H1 (cell line): ENCODE results near the gene UNC13C. TPM values are rescaled to one million over a fixed set of nuclear protein-coding genes. Genes with fewer than 3 reads are reported as not detected.

ENCODE experiments used
- CTCF ChIA-PET: fragments of 300-600 bp; sonication (Branson Sonifier 250); formaldehyde crosslinking; loops from one replicate; lab custom pipeline; 2021; ENCODE audit not compliant: partially characterized antibody; lab: Charles Lee
- POLR2A ChIA-PET: fragments of 300-600 bp; sonication (Branson Sonifier 250); formaldehyde crosslinking; loops from one replicate; lab custom pipeline; 2021; ENCODE audit warnings: inconsistent platforms; ENCODE audit not compliant: partially characterized antibody; lab: Charles Lee
- DNase-seq, 2 experiments: peaks; one replicate each; pipeline versions ENCODE4 v3.0.0 to v3.0.0-alpha.2; 2010 to 2022; ENCODE audit warnings: low spot score in 2 of 2, low read depth in 1 of 2, mixed read lengths in 1 of 2
- FAIRE-seq: peaks from 2 replicates; lab custom pipeline; 2011; peaks lifted over from hg19 to GRCh38; lab: Jason Lieb, UNC
- H2AFZ ChIP-seq: 2 replicates; pipeline ENCODE4 v1.8.1; 2012; ENCODE audit warnings: low read length, inconsistent platforms
- H2AK5ac ChIP-seq: 2 replicates; pipeline ENCODE4 v1.6.1; 2013; ENCODE audit warnings: low read depth, low read length
- H2BK120ac ChIP-seq: replicated peaks from 2 replicates; pipeline ENCODE3; 2013; ENCODE audit warnings: low read depth, low read length, inconsistent platforms
- H2BK12ac ChIP-seq: 2 replicates; pipeline ENCODE4 v1.6.1; 2013; ENCODE audit warnings: low read depth, low read length
- H2BK15ac ChIP-seq: 2 replicates; pipeline ENCODE4 v1.6.1; 2013; ENCODE audit warnings: low read length
- H2BK20ac ChIP-seq: 2 replicates; pipeline ENCODE4 v1.6.1; 2013; ENCODE audit warnings: low read length
- H2BK5ac ChIP-seq: 2 replicates; pipeline ENCODE4 v1.6.1; 2013; ENCODE audit warnings: low read depth, low read length
- H3K14ac ChIP-seq: 2 replicates; pipeline ENCODE4 v1.6.1; 2013; ENCODE audit warnings: inconsistent platforms; ENCODE audit not compliant: insufficient read length
- H3K18ac ChIP-seq: 2 replicates; pipeline ENCODE4 v1.6.1; 2013; ENCODE audit warnings: low read length; ENCODE audit errors: extremely low read depth
- H3K23ac ChIP-seq: 2 replicates; pipeline ENCODE4 v1.6.1; 2013; ENCODE audit warnings: inconsistent platforms; ENCODE audit not compliant: insufficient read length
- H3K23me2 ChIP-seq: 2 replicates; pipeline ENCODE4 v1.6.1; 2013; ENCODE audit warnings: low read depth, low read length
- H3K27ac ChIP-seq: 2 replicates; pipeline ENCODE4 v1.6.1; 2011; ENCODE audit warnings: low read depth, low read length, inconsistent platforms
- H3K27me3 ChIP-seq, 4 experiments: replicated peaks in 1 of 4; 1 replicate in 1 of 4; 2 replicates in 3 of 4; pipeline versions ENCODE4 v1.6.1 to v1.8.1; 2011 to 2013; ENCODE audit warnings: low read length in 3 of 4, mild to moderate bottlenecking in 3 of 4, inconsistent platforms in 2 of 4, mixed read lengths in 2 of 4, moderate library complexity in 1 of 4; ENCODE audit not compliant: control insufficient read depth in 3 of 4, insufficient read depth in 3 of 4; ENCODE audit errors: extremely low read depth in 1 of 4
- H3K36me3 ChIP-seq, 4 experiments: 2 replicates each; pipeline versions ENCODE4 v1.6.1 to v1.8.1; 2011 to 2013; ENCODE audit warnings: mild to moderate bottlenecking in 4 of 4, low read length in 3 of 4, moderate library complexity in 2 of 4, control low read depth in 1 of 4, inconsistent platforms in 1 of 4; ENCODE audit not compliant: insufficient read depth in 4 of 4, control insufficient read depth in 2 of 4
- H3K4ac ChIP-seq: replicated peaks from 2 replicates; pipeline ENCODE3; 2013; ENCODE audit warnings: low read length, low read depth, mixed read lengths, inconsistent platforms; ENCODE audit not compliant: insufficient read length
- H3K4me1 ChIP-seq, 4 experiments: replicated peaks in 1 of 4; 1 replicate in 1 of 4; 2 replicates in 3 of 4; pipeline versions ENCODE4 v1.6.1 to v1.8.1; 2011 to 2013; ENCODE audit warnings: low read length in 3 of 4, inconsistent platforms in 2 of 4, mixed read lengths in 1 of 4; ENCODE audit not compliant: insufficient read depth in 4 of 4, control insufficient read depth in 3 of 4
- H3K4me2 ChIP-seq, 2 experiments: 2 replicates each; pipeline versions ENCODE4 v1.6.1 to v1.8.1; 2011 to 2013; ENCODE audit warnings: low read depth in 2 of 2, low read length in 2 of 2, control low read depth in 1 of 2, inconsistent platforms in 1 of 2, mild to moderate bottlenecking in 1 of 2; ENCODE audit not compliant: insufficient read depth in 1 of 2
- H3K4me3 ChIP-seq, 4 experiments: fragments of 200-600, 300-600 bp in 1 of 4; sonication (generic), shearing (Covaris generic), sonication (Bioruptor Twin) in 1 of 4; 2 replicates each; pipeline versions ENCODE4 v1.5.1 to v1.8.1; 2011 to 2016; ENCODE audit warnings: low read length in 4 of 4, low read depth in 3 of 4, control low read depth in 2 of 4, inconsistent platforms in 2 of 4, mild to moderate bottlenecking in 2 of 4, mixed read lengths in 1 of 4, moderate library complexity in 1 of 4; ENCODE audit not compliant: insufficient read depth in 2 of 4; ENCODE audit errors: extremely low read depth in 1 of 4
- H3K56ac ChIP-seq: replicated peaks from 2 replicates; pipeline ENCODE3; 2013; ENCODE audit warnings: low read depth, mild to moderate bottlenecking, mixed read lengths, low read length, inconsistent platforms; ENCODE audit not compliant: insufficient read length
- H3K79me1 ChIP-seq: 2 replicates; pipeline ENCODE4 v1.6.1; 2013; ENCODE audit warnings: low read depth, low read length, control low read depth
- H3K79me2 ChIP-seq, 2 experiments: 2 replicates each; pipeline versions ENCODE4 v1.6.1 to v1.8.1; 2012 to 2013; ENCODE audit warnings: low read length in 2 of 2, mild to moderate bottlenecking in 2 of 2, inconsistent platforms in 1 of 2; ENCODE audit not compliant: insufficient read depth in 2 of 2, control insufficient read depth in 1 of 2
- H3K9ac ChIP-seq, 4 experiments: replicated peaks in 1 of 4; 1 replicate in 1 of 4; 2 replicates in 3 of 4; pipeline versions ENCODE4 v1.6.1 to v1.8.1; 2011 to 2013; ENCODE audit warnings: low read depth in 3 of 4, low read length in 3 of 4, control low read depth in 2 of 4, mild to moderate bottlenecking in 2 of 4, moderate library complexity in 2 of 4, inconsistent platforms in 1 of 4; ENCODE audit errors: extremely low read depth in 1 of 4
- H3K9me3 ChIP-seq, 2 experiments: 2 replicates each; pipeline versions ENCODE4 v1.6.1 to v1.8.1; 2012 to 2013; ENCODE audit warnings: mild to moderate bottlenecking in 2 of 2, moderate library complexity in 2 of 2, control low read depth in 1 of 2, inconsistent platforms in 1 of 2, low read depth in 1 of 2, low read length in 1 of 2, mixed read lengths in 1 of 2; ENCODE audit not compliant: insufficient read depth in 2 of 2
- H4K20me1 ChIP-seq, 2 experiments: replicated peaks in 1 of 2; 2 replicates each; pipeline versions ENCODE3 to v1.8.1; 2011 to 2013; ENCODE audit warnings: inconsistent platforms in 2 of 2, low read length in 2 of 2, mild to moderate bottlenecking in 1 of 2; ENCODE audit not compliant: insufficient read depth in 2 of 2, control insufficient read depth in 1 of 2
- H4K5ac ChIP-seq: 2 replicates; pipeline ENCODE4 v1.6.1; 2013; ENCODE audit warnings: low read length, low read depth, mixed read lengths, inconsistent platforms; ENCODE audit not compliant: insufficient read length
- H4K8ac ChIP-seq: 2 replicates; pipeline ENCODE4 v1.8.0; 2013; ENCODE audit warnings: mild to moderate bottlenecking, moderate library complexity, low read length, inconsistent platforms; ENCODE audit not compliant: insufficient read depth; ENCODE audit errors: extremely low read depth
- H4K91ac ChIP-seq: replicated peaks from 2 replicates; pipeline ENCODE3; 2013; ENCODE audit warnings: low read length, mixed read lengths, inconsistent platforms; ENCODE audit not compliant: insufficient read length
- ASH2L ChIP-seq: fragments of 200-600, 300-600 bp; sonication (generic); IDR thresholded peaks from one replicate; pipeline ENCODE4 v1.7.1; 2017; ENCODE audit warnings: low read length
- ATF3 ChIP-seq: IDR thresholded peaks from 2 replicates; pipeline ENCODE4 v1.6.1; 2011; ENCODE audit warnings: low read depth, mild to moderate bottlenecking, low read length; ENCODE audit not compliant: insufficient read depth
- BRCA1 ChIP-seq: IDR thresholded peaks from 2 replicates; pipeline ENCODE4 v1.6.1; 2012; ENCODE audit warnings: low read depth, low read length, improper control_type of control experiment
- CTBP2 ChIP-seq: IDR thresholded peaks from 2 replicates; pipeline ENCODE4 v1.7.0; 2011; ENCODE audit warnings: borderline replicate concordance, mild to moderate bottlenecking, moderate library complexity, mixed read lengths, low read length; ENCODE audit not compliant: insufficient read depth, insufficient read length
- EZH2 ChIP-seq: fragments of 200-600 bp; sonication (generic); IDR thresholded peaks from 2 replicates; pipeline ENCODE4 v1.7.1; 2012; ENCODE audit warnings: low read depth, mild to moderate bottlenecking, moderate library complexity, low read length, inconsistent platforms; ENCODE audit not compliant: severe bottlenecking
- KDM5A ChIP-seq: fragments of 200-600 bp; IDR thresholded peaks from 2 replicates; pipeline ENCODE4 v1.7.1; 2012; ENCODE audit warnings: mild to moderate bottlenecking, low read length, inconsistent platforms, mixed read lengths
- YY1 ChIP-seq: IDR thresholded peaks from 2 replicates; pipeline ENCODE4 v1.6.1; 2011; ENCODE audit warnings: low read depth, mild to moderate bottlenecking, low read length
- WGBS, 2 experiments: shearing (Covaris generic) in 1 of 2; methylation state at CpG; one replicate each; pipeline versions ENCODE4 v1.1.6 to v1.1.7; 2013 to 2015; ENCODE audit warnings: low lambda C conversion rate in 2 of 2, mixed read lengths in 2 of 2, inconsistent platforms in 1 of 2, low coverage in 1 of 2, missing lambda C conversion rate in 1 of 2; ENCODE audit not compliant: insufficient replicate concordance in 2 of 2, insufficient coverage in 1 of 2, insufficient read length in 1 of 2; ENCODE audit errors: extremely low coverage in 1 of 2, missing lambda C conversion rate in 1 of 2; 5-methylcytosine and 5-hydroxymethylcytosine counted together
- polyA plus RNA-seq, 7 experiments: library from polyadenylated mRNA; depleted of rRNA in 3 of 7; stranded (reverse) in 5 of 7; unstranded in 2 of 7; fragments of >200 nt in 5 of 7; fragments of 200-250 nt in 2 of 7; gene quantifications; 1 replicate in 5 of 7; 2 replicates in 1 of 7; 4 replicates in 1 of 7; pipeline versions ENCODE4 v1.2.1 to v1.2.3, GENCODE V29; 2011 to 2013; ENCODE audit warnings: missing spikeins in 2 of 7, mixed read lengths in 2 of 7
- total RNA-seq: library from RNA; stranded (reverse); fragmentation: NEBNext Ultra II Directional; extraction: Animal tissue kit (Norgen Biotek cat#: 25700); gene quantifications from 2 replicates; pipeline ENCODE4 v1.2.1, GENCODE V29; 2021

The UNC13C gene
- total and polyA plus RNA-seq, 2 of the 8 experiments (the other 6 are each of a cell fraction or from before 2014, with no cell fraction given), result 0.02 to 0.13 TPM

DNA sequence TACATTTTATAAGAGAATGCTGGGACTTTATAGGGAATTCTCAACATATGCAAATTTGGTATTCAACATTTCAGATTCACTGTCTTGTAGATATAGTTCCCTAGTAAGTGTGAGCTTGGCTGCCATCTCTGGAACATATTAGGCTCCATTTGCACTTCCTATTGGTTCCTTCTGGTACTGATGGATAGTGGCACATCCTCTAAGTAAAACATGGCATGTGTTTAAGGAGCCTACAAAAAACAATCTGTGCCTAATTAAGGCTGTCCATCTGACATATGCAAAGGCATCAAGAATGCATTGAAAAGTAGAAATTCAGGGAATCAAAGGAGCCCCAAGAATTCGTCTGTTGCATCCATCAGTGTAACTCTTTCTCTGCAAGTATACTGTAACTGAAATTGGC is 344.1 kb downstream of the UNC13C start:
- H3K23me2 ChIP-seq, result no peaks in the 10 kb centered on the region
- H3K36me3 ChIP-seq, result no peaks in the 10 kb centered on the region
- WGBS, 2 experiments, result 65% methylated on average over 1 of the region's 1 CpG; no CpG with 5 or more reads in 1 of the 2 experiments
- H4K5ac ChIP-seq, result no peak overlapping the region
- no peaks in the 10 kb centered on the region for H3K79me1 ChIP-seq
- no peaks in the 10 kb centered on the region for H3K79me2 ChIP-seq
- no peak overlapping the region for H4K91ac ChIP-seq
- H2AK5ac ChIP-seq, result no peak overlapping the region
- no peak overlapping the region for H3K23ac ChIP-seq
- H2BK120ac ChIP-seq, result no peak overlapping the region
- peaks cover 0 to 9% (median 3%) of the 10 kb centered on the region in 4 experiments; a peak in 2 of 7 replicates for H3K4me1 ChIP-seq
- DNase-seq, result no peak
- H3K56ac ChIP-seq, result no peak overlapping the region
- POLR2A ChIA-PET, result no interaction called here
- H3K9ac ChIP-seq, result no peak overlapping the region
- no peak overlapping the region for H3K18ac ChIP-seq
- no peaks in the 10 kb centered on the region for H3K27me3 ChIP-seq
- H2BK12ac ChIP-seq, result no peak overlapping the region
- H3K27ac ChIP-seq, result no peak overlapping the region
- CTCF ChIA-PET, result no interaction called here
- H2AFZ ChIP-seq, result no peak overlapping the region
- H4K20me1 ChIP-seq, result no peaks in the 10 kb centered on the region
- FAIRE-seq, result no peak
- no peak overlapping the region for H3K4me3 ChIP-seq
- no peak overlapping the region for H3K14ac ChIP-seq
- H3K9me3 ChIP-seq, result peaks cover 0 to 3% of the 10 kb centered on the region in 2 experiments; a peak in 1 of 4 replicates
- no peak overlapping the region for H4K8ac ChIP-seq
- no peak overlapping the region for H2BK20ac ChIP-seq
- no peak overlapping the region for H3K4ac ChIP-seq
- no peak overlapping the region for H3K4me2 ChIP-seq
- no peak overlapping the region for H2BK15ac ChIP-seq
- no peak overlapping the region for H2BK5ac ChIP-seq
- no peak for TF ChIP-seq ASH2L
- TF ChIP-seq EZH2, result no peak
- TF ChIP-seq YY1, result no peak
- TF ChIP-seq BRCA1, result no peak
- no peak for TF ChIP-seq CTBP2
- TF ChIP-seq KDM5A, result no peak
- TF ChIP-seq ATF3, result no peak
